Neuronal stem cell (in vitro differentiated cells): ENCODE data around the gene DHRS2.

Experiments used
- DNase-seq: peaks from one replicate; pipeline ENCODE4 v3.0.0-alpha.2; 2013; ENCODE audit warnings: low spot score
- H2AFZ ChIP-seq: one replicate; pipeline ENCODE4 v1.6.1; 2013; ENCODE audit warnings: mild to moderate bottlenecking, low read length, inconsistent platforms
- H2AK5ac ChIP-seq: 2 replicates; pipeline ENCODE4 v1.6.1; 2013; ENCODE audit warnings: low read depth, mild to moderate bottlenecking, inconsistent platforms, low read length, moderate library complexity, mixed read lengths
- H2BK120ac ChIP-seq: 2 replicates; pipeline ENCODE4 v1.6.1; 2013; ENCODE audit warnings: low read depth, mild to moderate bottlenecking, inconsistent platforms, low read length, moderate library complexity, mixed read lengths
- H2BK12ac ChIP-seq: one replicate; pipeline ENCODE4 v1.6.1; 2013; ENCODE audit warnings: low read length, inconsistent platforms
- H2BK15ac ChIP-seq: 2 replicates; pipeline ENCODE4 v1.6.1; 2013; ENCODE audit warnings: mild to moderate bottlenecking, low read length, inconsistent platforms, mixed read lengths
- H2BK5ac ChIP-seq: one replicate; pipeline ENCODE4 v1.6.1; 2013; ENCODE audit warnings: inconsistent platforms, mild to moderate bottlenecking, low read length, moderate library complexity
- H3K14ac ChIP-seq: one replicate; pipeline ENCODE4 v1.6.1; 2013; ENCODE audit warnings: low read length, inconsistent platforms
- H3K18ac ChIP-seq: 2 replicates; pipeline ENCODE4 v1.6.1; 2013; ENCODE audit warnings: low read length, inconsistent platforms
- H3K23ac ChIP-seq: 2 replicates; pipeline ENCODE4 v1.6.1; 2013; ENCODE audit warnings: low read depth, mild to moderate bottlenecking, mixed read lengths, low read length, inconsistent platforms; ENCODE audit not compliant: poor library complexity
- H3K27ac ChIP-seq: replicated peaks from 3 replicates; pipeline ENCODE4 v1.5.1; 2013; ENCODE audit warnings: low read length, inconsistent platforms
- H3K27me3 ChIP-seq, 3 experiments: 2 replicates each; pipeline ENCODE4 v1.6.1; 2013; ENCODE audit warnings: low read length in 3 of 3, mild to moderate bottlenecking in 2 of 3, inconsistent platforms in 1 of 3, low read depth in 1 of 3, mixed read lengths in 1 of 3, moderate library complexity in 1 of 3; ENCODE audit not compliant: control insufficient read depth in 3 of 3, insufficient read depth in 3 of 3
- H3K36me3 ChIP-seq, 2 donors: replicated peaks in 1 of 2; 2 replicates each; pipeline ENCODE4 v1.6.1; 2013; ENCODE audit warnings: low read length in 2 of 2; ENCODE audit not compliant: control insufficient read depth in 2 of 2, insufficient read depth in 2 of 2
- H3K4ac ChIP-seq: 2 replicates; pipeline ENCODE4 v1.6.1; 2013; ENCODE audit warnings: inconsistent platforms, mild to moderate bottlenecking, low read length, moderate library complexity
- H3K4me1 ChIP-seq, 2 donors: 1 replicate in 1 of 2; 2 replicates in 1 of 2; pipeline ENCODE4 v1.6.1; 2013; ENCODE audit warnings: low read length in 2 of 2, low read depth in 1 of 2; ENCODE audit not compliant: control insufficient read depth in 2 of 2, insufficient read depth in 1 of 2
- H3K4me2 ChIP-seq: one replicate; pipeline ENCODE4 v1.6.1; 2013; ENCODE audit warnings: mild to moderate bottlenecking, low read length, inconsistent platforms; ENCODE audit not compliant: insufficient read depth, poor library complexity, severe bottlenecking
- H3K4me3 ChIP-seq, 2 donors: 2 replicates each; pipeline ENCODE4 v1.5.1; 2013; ENCODE audit warnings: low read length in 2 of 2, mild to moderate bottlenecking in 2 of 2, inconsistent platforms in 1 of 2, moderate library complexity in 1 of 2
- H3K79me1 ChIP-seq: one replicate; pipeline ENCODE4 v1.6.1; 2013; ENCODE audit warnings: low read depth, mild to moderate bottlenecking, inconsistent platforms, low read length, moderate library complexity
- H3K9ac ChIP-seq: one replicate; pipeline ENCODE4 v1.6.1; 2013; ENCODE audit warnings: mild to moderate bottlenecking, low read depth, low read length, inconsistent platforms; ENCODE audit not compliant: poor library complexity
- H3K9me3 ChIP-seq, 2 donors: replicated peaks in 1 of 2; 2 replicates each; pipeline versions ENCODE3 to v1.6.1; 2013; ENCODE audit warnings: low read length in 2 of 2, mild to moderate bottlenecking in 2 of 2, inconsistent platforms in 1 of 2, low read depth in 1 of 2, mixed read lengths in 1 of 2, moderate library complexity in 1 of 2; ENCODE audit not compliant: control insufficient read depth in 2 of 2, insufficient read depth in 1 of 2
- H4K8ac ChIP-seq: one replicate; pipeline ENCODE4 v1.6.1; 2013; ENCODE audit warnings: low read depth, mild to moderate bottlenecking, inconsistent platforms, low read length, moderate library complexity
- H4K91ac ChIP-seq: one replicate; pipeline ENCODE4 v1.6.1; 2013; ENCODE audit warnings: low read length, low read depth, mild to moderate bottlenecking, inconsistent platforms; ENCODE audit not compliant: poor library complexity
- WGBS, 2 donors: extraction: QIAGEN DNeasy Blood & Tissue Kit; methylation state at CpG; one replicate each; pipeline ENCODE4 v1.1.7; 2013; ENCODE audit warnings: missing lambda C conversion rate in 2 of 2, mixed read lengths in 1 of 2; ENCODE audit not compliant: insufficient read length in 2 of 2, insufficient replicate concordance in 1 of 2; ENCODE audit errors: extremely low coverage in 2 of 2; 5-methylcytosine and 5-hydroxymethylcytosine counted together

DHRS2 gene

GRCh38 chr14:23657959-23658470, 21.9 kb downstream of the DHRS2 start:
- Histone ChIP-seq H3K18ac (no peak overlapping the region), H2BK12ac (no peak overlapping the region), H3K36me3 (no peaks in the 10 kb centered on the region), H3K27me3 (peaks cover 0 to 7% (median 2%) of the 10 kb centered on the region in 3 experiments), H3K9ac (no peak overlapping the region), H4K91ac (no peak overlapping the region), H2BK5ac (no peak overlapping the region), H3K4me1 (peaks cover 0 to 4% of the 10 kb centered on the region in 2 donors), H3K23ac (no peak overlapping the region), H3K14ac (no peak overlapping the region), H2AK5ac (no peak overlapping the region), H3K4me3 (no peak overlapping the region), H2BK15ac (no peak overlapping the region), H3K79me1 (no peaks in the 10 kb centered on the region), H3K4ac (no peak overlapping the region), H2AFZ (no peak overlapping the region), H3K27ac (no peak overlapping the region), H3K4me2 (no peak overlapping the region), H3K9me3 (no peaks in the 10 kb centered on the region), H4K8ac (no peak overlapping the region), H2BK120ac (no peak overlapping the region)
- DNase-seq = no peak
- no CpG with 5 or more reads among the region's 10 CpGs for WGBS, 2 donors

- Histone ChIP-seq H3K4me3 (no peak overlapping the region), H3K4me1 (peaks cover 0 to 4% of the 10 kb centered on the region in 2 donors), H4K91ac (no peak overlapping the region), H2BK15ac (no peak overlapping the region), H3K4ac (no peak overlapping the region), H3K9ac (no peak overlapping the region), H2AK5ac (no peak overlapping the region), H2AFZ (no peak overlapping the region), H4K8ac (no peak overlapping the region), H3K4me2 (no peak overlapping the region), H2BK5ac (no peak overlapping the region), H3K27ac (no peak overlapping the region), H3K27me3 (peaks cover 0 to 4% (median 2%) of the 10 kb centered on the region in 3 experiments), H2BK12ac (no peak overlapping the region), H2BK120ac (no peak overlapping the region), H3K23ac (no peak overlapping the region), H3K14ac (no peak overlapping the region), H3K9me3 (no peaks in the 10 kb centered on the region), H3K18ac (no peak overlapping the region), H3K79me1 (no peaks in the 10 kb centered on the region), H3K36me3 (no peaks in the 10 kb centered on the region)
- no CpG with 5 or more reads among the region's 11 CpGs for WGBS, 2 donors
- no peak for DNase-seq
Measured at GRCh38 chr14:23660290-23661226, 24.4 kb downstream of the DHRS2 start.

- Histone ChIP-seq H3K23ac (no peak overlapping the region), H2AFZ (no peak overlapping the region), H2BK120ac (no peak overlapping the region), H3K9me3 (no peaks in the 10 kb centered on the region), H2AK5ac (no peak overlapping the region), H4K91ac (no peak overlapping the region), H3K4me3 (no peak overlapping the region), H3K14ac (no peak overlapping the region), H3K4me1 (peaks cover 0 to 4% of the 10 kb centered on the region in 2 donors), H3K4ac (no peak overlapping the region), H3K18ac (no peak overlapping the region), H3K4me2 (no peak overlapping the region), H2BK12ac (no peak overlapping the region), H2BK5ac (no peak overlapping the region), H3K27ac (no peak overlapping the region), H3K79me1 (no peaks in the 10 kb centered on the region), H3K27me3 (peaks cover 0 to 4% (median 2%) of the 10 kb centered on the region in 3 experiments), H2BK15ac (no peak overlapping the region), H3K9ac (no peak overlapping the region), H3K36me3 (no peaks in the 10 kb centered on the region), H4K8ac (no peak overlapping the region)
- WGBS, 2 donors = no CpG with 5 or more reads among the region's 5 CpGs
- no peak for DNase-seq
Measured at GRCh38 chr14:23661542-23661941, 25.4 kb downstream of the DHRS2 start.

- Histone ChIP-seq H2BK5ac (no peak overlapping the region), H3K36me3 (no peaks in the 10 kb centered on the region), H2BK15ac (no peak overlapping the region), H2AFZ (no peak overlapping the region), H3K9ac (no peak overlapping the region), H2BK12ac (no peak overlapping the region), H3K79me1 (no peaks in the 10 kb centered on the region), H3K4me3 (no peak overlapping the region), H3K23ac (no peak overlapping the region), H3K4me2 (no peak overlapping the region), H3K9me3 (no peaks in the 10 kb centered on the region), H4K91ac (no peak overlapping the region), H2AK5ac (no peak overlapping the region), H2BK120ac (no peak overlapping the region), H3K14ac (no peak overlapping the region), H3K18ac (no peak overlapping the region), H3K4me1 (peaks cover 0 to 4% of the 10 kb centered on the region in 2 donors), H3K27me3 (peaks cover 0 to 4% (median 2%) of the 10 kb centered on the region in 3 experiments), H3K4ac (no peak overlapping the region), H3K27ac (no peak overlapping the region), H4K8ac (no peak overlapping the region)
- no peak for DNase-seq
- WGBS, 2 donors = no CpG with 5 or more reads among the region's 2 CpGs
Measured at GRCh38 chr14:23663127-23663526, 27.0 kb downstream of the DHRS2 start.
